CD4-positive, alpha-beta T cell treated with Interleukin-12 subunit alpha and Interleukin-12 subunit beta, for 1 hour (primary cell): Measurements from ENCODE around the gene GP1BB.
"Not testable (repeated sequence)": the region's sequence is repeated elsewhere in the genome, so short reads cannot be mapped to it uniquely, and the experiment has no call there.

Source experiments
- DNase-seq: peaks from one replicate; pipeline ENCODE4 v3.0.0-alpha.2; 2020

The GP1BB gene

GRCh38 chr22:19723232-19723982 is at the start of gene GP1BB:
Gene GP1BB, plus strand, starts transcription at chr22:19723539. Its CDS starts 31 bp downstream, at chr22:19723570.
- no peak for DNase-seq

- DNase-seq: no peak
These were observed 49.7 kb upstream of the GP1BB start for GRCh38 chr22:19673660-19674059.

DNA sequence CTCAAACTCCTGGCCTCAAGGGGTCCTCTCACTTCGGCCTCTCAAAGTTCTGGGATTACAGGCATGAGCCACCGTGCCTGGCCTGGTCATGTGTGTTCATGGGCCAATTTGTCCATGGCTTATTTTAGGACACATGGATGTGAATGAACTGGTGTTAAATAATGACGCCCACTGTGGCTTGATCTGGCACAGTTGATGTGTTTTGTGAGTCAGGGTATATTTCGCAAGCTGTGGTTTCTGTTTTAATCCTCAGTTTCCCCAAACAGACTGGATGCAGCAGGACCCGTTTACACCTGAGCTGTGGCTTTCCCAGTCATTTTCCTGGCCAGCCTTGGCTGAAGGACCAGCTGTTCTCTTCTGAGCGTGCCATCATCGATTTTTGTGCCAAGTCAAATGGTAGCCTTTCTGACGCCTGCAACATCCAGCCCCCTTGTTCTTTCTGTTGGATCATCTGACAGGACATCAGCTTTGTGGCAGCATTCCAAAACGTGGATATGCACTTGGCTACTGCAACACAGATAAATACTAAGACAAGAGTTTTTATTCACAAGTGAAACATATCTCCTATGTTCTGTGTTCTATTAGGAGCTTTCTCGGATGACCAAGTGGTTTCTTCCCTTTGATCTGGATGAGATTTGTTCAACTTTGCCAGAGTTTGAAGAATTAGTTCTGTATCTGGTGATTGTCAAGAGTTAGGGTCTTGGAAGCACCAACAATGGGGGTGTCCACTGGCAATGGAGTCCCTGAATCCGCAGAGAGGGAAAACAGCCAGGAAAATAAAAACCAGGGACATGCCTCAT is 49.0 kb upstream of the GP1BB start:
- DNase-seq: no peak

DNA sequence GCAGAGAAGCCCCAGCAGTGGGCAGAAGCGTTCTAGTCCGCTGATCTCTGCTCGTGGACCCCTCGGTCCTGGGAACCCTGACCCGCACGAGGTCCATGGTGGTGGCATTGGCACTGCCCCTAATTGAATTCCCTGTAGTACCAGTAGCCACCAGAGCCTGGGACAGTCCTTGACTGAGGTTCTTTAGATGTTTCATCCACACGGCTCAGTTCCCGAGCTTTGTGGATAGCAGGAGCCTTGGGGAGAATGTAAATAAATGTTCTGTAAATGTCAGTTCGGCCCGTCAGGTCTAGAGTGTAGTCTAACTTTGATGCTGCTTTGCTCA is 48.4 kb upstream of the GP1BB start:
- no peak for DNase-seq

DNA sequence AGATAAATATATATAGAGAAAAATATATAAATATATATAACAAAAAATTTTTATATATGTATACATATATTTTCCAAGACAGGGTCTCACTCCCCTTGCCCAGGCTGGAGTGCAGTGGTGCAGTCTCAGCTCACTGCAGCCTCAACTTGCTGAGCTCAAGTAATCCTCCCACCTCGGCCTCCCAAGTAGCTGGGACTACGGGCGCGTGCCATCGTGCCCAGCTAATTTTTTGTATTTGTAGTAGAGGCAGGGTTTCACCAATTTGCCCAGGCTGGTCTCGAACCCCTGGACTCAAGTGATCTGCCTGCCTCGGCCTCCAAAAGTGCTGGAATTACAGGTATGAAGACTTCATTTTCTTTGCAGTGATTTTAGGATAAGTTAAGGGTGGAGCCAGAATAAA is 47.9 kb upstream of the GP1BB start:
- DNase-seq: no peak

DNA sequence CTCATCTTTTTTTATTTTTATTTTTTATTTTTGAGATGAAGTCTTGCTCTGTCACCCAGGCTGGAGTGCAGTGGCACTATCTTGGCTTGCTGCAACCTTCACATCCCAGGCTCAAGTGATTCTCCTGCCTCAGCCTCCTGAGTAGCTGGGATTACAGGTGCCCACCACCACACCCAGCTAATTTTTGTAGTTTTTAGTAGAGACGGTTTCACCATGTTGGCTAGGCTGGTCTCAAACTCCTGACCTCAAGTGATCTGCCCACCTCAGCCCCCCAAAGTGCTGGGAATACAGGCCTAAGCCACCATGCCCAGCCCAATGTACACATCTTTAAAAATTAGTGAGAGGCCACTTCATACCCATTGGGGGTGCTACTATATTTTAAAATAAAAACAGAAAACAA is 46.9 kb upstream of the GP1BB start:
- not testable (repeated sequence) for DNase-seq

DNA sequence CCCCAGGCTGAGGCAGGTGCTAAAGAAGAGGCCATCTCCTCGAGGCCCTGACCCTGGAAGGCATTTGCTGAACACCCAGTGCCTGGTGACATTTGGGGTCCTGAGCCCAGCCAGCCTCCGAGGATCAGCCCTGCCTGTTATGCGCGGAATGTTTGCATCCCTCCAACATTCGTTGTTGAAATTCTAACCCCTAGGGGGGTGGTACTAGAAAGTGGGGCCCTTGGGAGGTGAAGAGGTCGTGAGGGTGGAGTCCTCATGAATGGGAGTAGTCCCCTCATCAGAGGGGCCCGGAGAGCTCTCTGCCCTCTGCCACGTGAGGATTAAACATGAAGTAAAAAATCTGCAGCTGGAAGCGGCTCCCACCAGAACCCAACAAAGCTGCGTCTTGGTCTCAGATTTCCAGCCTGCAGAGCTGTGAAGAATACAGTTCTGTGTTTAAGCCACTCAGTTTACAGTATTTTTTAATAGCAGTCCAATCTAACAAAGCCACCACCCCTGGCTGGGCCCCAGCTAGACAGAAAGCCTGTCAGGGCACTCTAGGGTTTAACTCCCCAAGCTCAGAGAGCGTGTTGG is 44.3 kb upstream of the GP1BB start:
- DNase-seq: no peak

- peak; percentile 28 for DNase-seq
These were observed 43.7 kb upstream of the GP1BB start for GRCh38 chr22:19679522-19680101.

DNA sequence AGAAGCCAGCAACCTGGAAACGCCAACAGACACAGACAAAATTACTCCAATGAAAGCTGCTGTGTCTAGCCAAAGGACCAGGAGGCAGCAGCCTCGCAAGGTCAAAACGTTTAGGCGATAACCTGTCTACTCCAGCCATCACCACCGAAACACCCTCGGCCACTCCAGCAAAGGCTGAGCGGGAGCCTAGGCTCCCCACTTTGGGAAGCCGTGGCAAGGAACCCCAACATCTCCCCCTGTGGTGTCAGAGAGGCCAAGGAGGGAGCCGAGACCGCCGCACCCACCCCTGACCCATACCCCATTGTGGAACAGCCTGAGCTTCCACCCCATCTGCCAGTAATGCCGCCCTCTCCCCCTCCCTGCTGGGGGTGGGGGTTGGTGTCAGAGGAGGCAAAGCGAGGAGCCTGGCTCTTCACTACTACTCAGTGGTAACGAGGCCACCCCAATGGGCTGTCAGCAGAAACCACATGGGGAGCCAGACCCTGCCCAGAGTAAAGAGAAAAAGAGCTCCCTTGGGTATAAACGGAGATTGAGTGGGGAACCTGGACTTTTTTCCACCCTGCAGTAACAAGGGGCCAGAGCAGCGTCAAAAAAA is 43.0 kb upstream of the GP1BB start:
- no peak for DNase-seq

DNA sequence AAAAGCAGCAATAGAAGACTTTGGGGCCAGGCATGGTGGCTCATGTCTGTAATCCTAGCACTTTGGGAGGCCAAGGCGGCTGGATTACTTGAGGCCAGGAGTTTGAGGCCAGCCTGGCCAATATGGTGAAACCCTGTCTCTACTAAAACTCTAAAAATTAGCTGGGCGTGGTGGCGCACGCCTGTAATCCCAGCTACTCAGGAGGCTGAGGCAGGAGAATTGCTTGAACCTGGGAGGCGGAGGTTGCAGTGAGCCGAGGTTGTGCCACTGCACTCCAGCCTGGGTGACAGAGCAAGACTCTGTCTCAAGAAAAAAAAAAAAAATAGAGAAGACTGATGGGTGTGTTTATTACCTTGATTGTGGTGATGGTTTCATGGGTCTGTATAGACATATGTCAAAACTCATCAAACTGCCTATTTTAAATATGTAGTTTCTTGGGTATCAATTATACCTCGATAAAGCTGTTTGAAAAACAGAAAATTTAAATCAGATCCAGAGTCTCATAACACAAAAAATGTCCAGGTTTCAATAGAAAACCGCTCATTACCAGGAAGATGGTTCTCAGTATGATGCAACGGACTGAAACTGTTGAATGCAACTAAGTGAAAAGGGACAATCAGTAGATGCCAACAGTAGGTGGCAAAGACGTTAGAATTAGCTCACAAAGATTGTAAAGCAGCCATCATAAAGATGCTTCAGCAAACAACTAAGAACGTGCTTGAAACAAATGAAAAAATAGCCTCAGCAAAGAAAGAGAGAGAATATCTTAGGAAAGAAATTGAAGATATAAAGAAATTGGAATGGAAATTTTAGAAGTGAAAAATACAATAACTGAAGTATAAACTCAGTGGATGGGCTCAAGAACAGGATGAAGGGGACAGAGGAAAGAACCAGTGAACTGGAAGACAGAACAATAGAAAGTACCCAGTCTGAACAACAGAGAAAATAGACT is 42.2 kb upstream of the GP1BB start:
- no peak for DNase-seq

GRCh38 chr22:19681863-19682245 is 41.5 kb upstream of the GP1BB start:
- no peak for DNase-seq

GRCh38 chr22:19686946-19687345 is 36.4 kb upstream of the GP1BB start:
- no peak for DNase-seq

GRCh38 chr22:19687561-19688300 is 35.6 kb upstream of the GP1BB start:
- DNase-seq: no peak

DNA sequence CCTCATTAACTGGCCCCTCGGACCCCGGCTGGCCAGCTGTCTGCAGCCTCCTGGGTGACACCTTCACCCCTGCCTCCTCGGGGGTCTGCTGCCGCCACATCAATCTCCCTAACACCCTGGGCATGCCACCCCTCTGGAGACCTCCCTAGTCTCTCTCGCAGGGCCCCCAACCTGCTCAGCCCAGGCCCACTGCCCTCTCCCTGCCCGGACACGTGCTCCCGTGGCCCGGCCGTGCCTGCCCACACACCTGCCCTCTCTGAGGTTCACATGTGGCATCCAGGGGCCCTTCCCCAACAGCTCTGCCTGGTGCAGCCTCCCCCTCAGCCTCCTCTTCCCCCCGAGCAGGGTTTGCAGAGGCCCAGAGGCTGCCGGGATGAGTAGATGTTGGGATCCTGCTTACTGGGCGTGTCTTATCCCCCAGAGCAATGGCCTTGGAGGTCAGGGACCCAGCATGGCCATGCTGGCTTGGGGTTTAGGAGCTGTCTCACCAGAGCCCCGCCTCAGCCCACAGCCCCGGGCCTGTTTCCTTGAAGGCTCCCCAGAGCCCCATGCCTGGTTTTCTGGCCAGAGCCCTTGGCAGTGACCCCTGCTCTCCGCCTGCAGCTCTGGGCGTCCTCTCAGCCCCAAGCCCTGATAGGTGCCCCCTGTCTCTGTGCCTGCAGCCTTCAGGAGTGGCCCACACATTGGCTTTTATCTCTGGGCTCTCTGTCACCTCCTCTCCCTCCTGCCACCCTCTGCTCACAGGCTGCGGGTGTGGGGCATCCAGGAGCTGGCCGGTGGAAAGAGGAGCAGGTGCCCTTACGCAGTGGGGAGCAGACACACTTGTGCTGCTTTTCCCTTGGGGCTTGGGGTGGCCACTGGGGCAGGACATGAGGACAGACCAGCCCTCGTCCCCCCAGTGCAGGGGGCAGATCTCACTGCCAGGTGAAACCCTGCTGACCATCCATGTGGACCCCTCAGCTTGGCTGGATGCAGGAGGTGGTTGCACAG is 34.7 kb upstream of the GP1BB start:
- DNase-seq: no peak

GRCh38 chr22:19689408-19689807 is 33.9 kb upstream of the GP1BB start:
- DNase-seq: no peak

DNA sequence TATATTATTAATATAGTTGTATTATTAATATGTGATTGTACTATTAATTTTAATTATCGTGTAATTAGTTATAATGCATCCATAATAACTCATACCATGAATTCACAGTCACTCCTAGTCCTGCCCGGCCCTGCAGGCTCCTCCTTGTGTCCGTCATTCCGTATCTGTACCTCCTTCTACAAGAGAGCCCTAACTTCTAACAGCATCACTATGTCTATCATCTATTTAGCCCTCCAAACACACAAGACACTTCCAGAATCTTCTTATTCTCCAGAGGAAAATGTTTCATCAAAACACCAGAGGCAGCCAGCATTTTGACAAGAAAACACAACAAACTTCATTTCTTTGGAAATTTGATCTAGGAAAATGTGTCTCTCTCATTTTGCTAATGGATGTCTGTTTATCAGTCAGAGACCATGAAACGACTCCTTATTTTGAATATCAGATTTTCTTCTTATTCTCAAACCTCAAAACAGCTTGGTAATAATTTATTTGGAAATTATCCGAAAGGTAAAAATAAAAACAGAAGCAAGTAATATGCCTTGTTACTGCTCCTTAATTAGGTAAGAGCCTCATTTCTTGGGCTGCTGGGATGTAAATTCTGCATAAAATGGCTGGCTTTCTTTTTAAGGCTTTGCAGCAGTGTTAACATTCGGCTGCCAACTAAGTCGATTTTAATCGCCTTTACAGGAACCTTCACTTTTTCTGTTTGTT is 32.2 kb upstream of the GP1BB start:
- DNase-seq: no peak

DNA sequence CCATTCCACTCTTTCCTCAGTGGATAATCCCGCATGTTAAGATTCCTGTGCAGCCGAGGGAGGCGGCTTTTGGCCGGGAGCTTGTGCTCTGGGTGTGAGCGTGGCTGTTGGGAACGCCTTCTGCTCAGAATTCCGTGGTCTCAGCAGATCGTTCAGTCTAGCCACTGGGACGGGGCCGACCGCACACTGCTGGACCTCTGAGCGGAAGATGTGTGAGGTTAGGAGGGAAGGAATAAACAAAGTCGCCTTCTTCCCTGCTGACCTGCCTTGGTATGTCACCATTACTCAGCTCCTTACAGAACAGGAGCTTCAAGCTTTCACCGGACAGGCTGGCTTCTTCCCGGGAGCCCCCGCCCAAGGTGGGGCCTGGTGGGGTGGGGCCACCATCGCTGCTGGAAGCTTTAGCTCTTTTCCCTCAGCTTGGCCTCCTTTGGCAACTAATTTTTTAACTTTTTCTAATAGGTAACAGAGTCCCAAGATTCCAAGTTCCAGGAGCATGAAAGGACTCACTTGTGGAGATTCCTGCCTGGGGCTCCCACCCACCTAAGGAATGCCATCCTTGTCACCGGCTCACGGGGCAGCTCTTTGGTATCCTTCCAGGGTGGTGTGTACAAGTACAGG is 31.5 kb upstream of the GP1BB start:
- no peak for DNase-seq

- DNase-seq: no peak
These were observed 29.8 kb upstream of the GP1BB start for GRCh38 chr22:19693581-19693980.
